Neural cell (in vitro differentiated cells): ENCODE results near the gene TXNDC2. TPM values are rescaled to one million over a fixed set of nuclear protein-coding genes. Genes with fewer than 3 reads are reported as not detected.

Experiments used
- H2AFZ ChIP-seq: fragments of 200-600, 300-800 bp; sonication (generic), shearing (Covaris generic); 2 replicates; pipeline ENCODE4 v1.6.0; 2014; ENCODE audit warnings: low read depth, mild to moderate bottlenecking, antibody characterized with exemption, low read length, moderate library complexity
- H3F3A ChIP-seq: fragments of 200-600 bp; shearing (Covaris generic); 2 replicates; pipeline ENCODE4 v1.6.1; 2016; ENCODE audit warnings: mild to moderate bottlenecking, moderate library complexity, mixed read lengths, antibody characterized with exemption, low read length; ENCODE audit not compliant: insufficient read depth, poor library complexity, severe bottlenecking
- H3K27ac ChIP-seq: fragments of 200-600, 300-800 bp; sonication (generic), shearing (Covaris generic); 2 replicates; pipeline ENCODE4 v1.5.1; 2014; ENCODE audit warnings: mild to moderate bottlenecking, low read length, moderate library complexity
- H3K27me3 ChIP-seq: fragments of 300-800, 200-600 bp; sonication (generic), shearing (Covaris generic); 2 replicates; pipeline ENCODE4 v1.6.0; 2014; ENCODE audit warnings: mild to moderate bottlenecking, low read depth, low read length, moderate library complexity; ENCODE audit not compliant: insufficient read depth
- H3K36me3 ChIP-seq: fragments of 300-800, 200-600 bp; sonication (generic), shearing (Covaris generic); 2 replicates; pipeline ENCODE4 v1.5.1; 2014; ENCODE audit warnings: mild to moderate bottlenecking, antibody characterized with exemption, low read length, moderate library complexity; ENCODE audit not compliant: insufficient read depth
- H3K4me2 ChIP-seq: fragments of 300-800, 200-600 bp; sonication (generic), shearing (Covaris generic); 2 replicates; pipeline ENCODE4 v1.6.0; 2014; ENCODE audit warnings: mild to moderate bottlenecking, low read length
- H3K4me3 ChIP-seq: fragments of 300-800, 200-600 bp; sonication (generic), shearing (Covaris generic); 2 replicates; pipeline ENCODE4 v1.5.1; 2014; ENCODE audit warnings: mild to moderate bottlenecking, low read length, moderate library complexity
- H3K79me2 ChIP-seq: fragments of 200-600 bp; shearing (Covaris generic); replicated peaks from 2 replicates; pipeline ENCODE4 v1.6.0; 2014; ENCODE audit warnings: mild to moderate bottlenecking, low read length, moderate library complexity; ENCODE audit not compliant: insufficient read depth
- H3K9ac ChIP-seq: fragments of 300-800, 200-600 bp; sonication (generic), shearing (Covaris generic); 2 replicates; pipeline ENCODE4 v1.6.1; 2016; ENCODE audit warnings: mild to moderate bottlenecking, low read length, mixed read lengths
- H3K9me2 ChIP-seq: fragments of 200-600 bp; shearing (Covaris generic); 2 replicates; pipeline ENCODE4 v1.6.1; 2016; ENCODE audit warnings: mild to moderate bottlenecking, low read length, mixed read lengths; ENCODE audit not compliant: insufficient read depth
- H3K9me3 ChIP-seq: fragments of 200-600, 300-800 bp; sonication (generic), shearing (Covaris generic); 2 replicates; pipeline ENCODE4 v1.6.1; 2016; ENCODE audit warnings: mild to moderate bottlenecking, mixed run types, low read length, moderate library complexity, mixed read lengths
- H4K20me1 ChIP-seq: fragments of 200-600 bp; shearing (Covaris generic); 2 replicates; pipeline ENCODE4 v1.6.1; 2016; ENCODE audit warnings: mild to moderate bottlenecking, mixed run types; ENCODE audit not compliant: insufficient read depth
- EZH2 ChIP-seq: fragments of 200-600, 300-800 bp; shearing (Covaris generic), sonication (generic); IDR thresholded peaks from 2 replicates; pipeline ENCODE4 v1.6.1; 2014; ENCODE audit warnings: antibody characterized with exemption, low read length, borderline replicate concordance, mild to moderate bottlenecking; ENCODE audit not compliant: insufficient read depth, poor library complexity, severe bottlenecking
- MXI1 ChIP-seq: fragments of 450-650 bp; conservative IDR thresholded peaks from 2 replicates; pipeline ENCODE4 v1.6.1; 2014; ENCODE audit warnings: antibody characterized with exemption, mild to moderate bottlenecking; ENCODE audit not compliant: poor library complexity, severe bottlenecking
- POLR2AphosphoS5 ChIP-seq: IDR thresholded peaks from 2 replicates; pipeline ENCODE4 v1.6.1; 2012
- RAD21 ChIP-seq: fragments of 450-650 bp; conservative IDR thresholded peaks from 2 replicates; pipeline ENCODE4 v1.6.1; 2014; ENCODE audit warnings: antibody characterized with exemption, mild to moderate bottlenecking, moderate library complexity
- SMC3 ChIP-seq: fragments of 450-650 bp; conservative IDR thresholded peaks from 2 replicates; pipeline ENCODE4 v1.6.1; 2014; ENCODE audit warnings: antibody characterized with exemption, mild to moderate bottlenecking, moderate library complexity; ENCODE audit not compliant: poor library complexity
- TAF1 ChIP-seq: IDR thresholded peaks from 2 replicates; pipeline ENCODE4 v1.6.1; 2012; ENCODE audit warnings: low read depth
- polyA plus RNA-seq: library from polyadenylated mRNA; depleted of rRNA; stranded (reverse); fragments of >200 nt; gene quantifications from 2 replicates; pipeline ENCODE4 v1.2.3, GENCODE V29; 2014
- TF ChIP-seq, protein P1 (sequence below): IDR thresholded peaks from 2 replicates; pipeline ENCODE4 v1.6.1; 2012; ENCODE audit warnings: borderline replicate concordance
- TF ChIP-seq, protein P2 (sequence below): fragments of 450-650 bp; IDR thresholded peaks from 2 replicates; pipeline ENCODE4 v1.5.1; 2014; ENCODE audit warnings: antibody characterized with exemption, mild to moderate bottlenecking, moderate library complexity; ENCODE audit not compliant: poor library complexity, severe bottlenecking

TXNDC2 gene
- polyA plus RNA-seq, 1 donor from 2014 or later, result 0.41 TPM

DNA sequence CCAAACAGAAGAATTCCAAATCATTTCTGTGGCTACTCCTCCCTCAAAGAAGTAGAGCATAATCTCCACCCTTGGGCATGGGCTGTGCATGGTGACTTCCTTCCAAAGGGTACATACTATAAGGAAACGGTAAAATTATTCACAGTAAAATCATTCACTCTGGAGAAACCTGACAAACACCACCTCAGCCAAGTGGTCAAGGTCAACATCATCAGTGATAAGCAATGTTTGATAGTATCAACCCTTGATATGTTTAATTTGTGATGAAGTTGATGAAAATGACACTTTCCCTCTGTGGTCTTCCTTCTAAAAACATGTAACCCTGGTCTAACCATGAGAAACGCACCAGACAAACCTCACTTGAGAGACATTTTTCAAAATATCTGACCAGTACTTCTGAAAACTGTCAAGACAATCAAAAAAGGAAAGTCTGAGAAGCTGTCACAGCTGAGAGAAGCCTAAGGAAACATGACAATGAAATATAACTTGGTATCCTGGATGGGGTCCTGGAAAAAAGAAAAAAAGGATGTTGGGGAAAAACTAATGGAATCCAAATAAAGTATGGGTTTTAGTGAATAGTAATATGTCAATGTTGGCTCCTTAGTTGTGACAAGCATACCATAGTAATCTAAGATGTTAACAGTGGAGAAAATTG lies 9.4 kb upstream of the TXNDC2 start:
- Histone ChIP-seq H3K4me3 (no peak overlapping the region), H3K79me2 (no peaks in the 10 kb centered on the region), H3K4me2 (no peak overlapping the region), H3K27ac (no peak overlapping the region), H3K9me2 (no peaks in the 10 kb centered on the region), H4K20me1 (no peaks in the 10 kb centered on the region), H2AFZ (no peak overlapping the region), H3K9me3 (no peaks in the 10 kb centered on the region), H3K9ac (no peak overlapping the region), H3K36me3 (no peaks in the 10 kb centered on the region), H3F3A (no peaks in the 10 kb centered on the region), H3K27me3 (no peaks in the 10 kb centered on the region)
- TF ChIP-seq, protein P1, sequence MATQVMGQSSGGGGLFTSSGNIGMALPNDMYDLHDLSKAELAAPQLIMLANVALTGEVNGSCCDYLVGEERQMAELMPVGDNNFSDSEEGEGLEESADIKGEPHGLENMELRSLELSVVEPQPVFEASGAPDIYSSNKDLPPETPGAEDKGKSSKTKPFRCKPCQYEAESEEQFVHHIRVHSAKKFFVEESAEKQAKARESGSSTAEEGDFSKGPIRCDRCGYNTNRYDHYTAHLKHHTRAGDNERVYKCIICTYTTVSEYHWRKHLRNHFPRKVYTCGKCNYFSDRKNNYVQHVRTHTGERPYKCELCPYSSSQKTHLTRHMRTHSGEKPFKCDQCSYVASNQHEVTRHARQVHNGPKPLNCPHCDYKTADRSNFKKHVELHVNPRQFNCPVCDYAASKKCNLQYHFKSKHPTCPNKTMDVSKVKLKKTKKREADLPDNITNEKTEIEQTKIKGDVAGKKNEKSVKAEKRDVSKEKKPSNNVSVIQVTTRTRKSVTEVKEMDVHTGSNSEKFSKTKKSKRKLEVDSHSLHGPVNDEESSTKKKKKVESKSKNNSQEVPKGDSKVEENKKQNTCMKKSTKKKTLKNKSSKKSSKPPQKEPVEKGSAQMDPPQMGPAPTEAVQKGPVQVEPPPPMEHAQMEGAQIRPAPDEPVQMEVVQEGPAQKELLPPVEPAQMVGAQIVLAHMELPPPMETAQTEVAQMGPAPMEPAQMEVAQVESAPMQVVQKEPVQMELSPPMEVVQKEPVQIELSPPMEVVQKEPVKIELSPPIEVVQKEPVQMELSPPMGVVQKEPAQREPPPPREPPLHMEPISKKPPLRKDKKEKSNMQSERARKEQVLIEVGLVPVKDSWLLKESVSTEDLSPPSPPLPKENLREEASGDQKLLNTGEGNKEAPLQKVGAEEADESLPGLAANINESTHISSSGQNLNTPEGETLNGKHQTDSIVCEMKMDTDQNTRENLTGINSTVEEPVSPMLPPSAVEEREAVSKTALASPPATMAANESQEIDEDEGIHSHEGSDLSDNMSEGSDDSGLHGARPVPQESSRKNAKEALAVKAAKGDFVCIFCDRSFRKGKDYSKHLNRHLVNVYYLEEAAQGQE, result no peak

DNA sequence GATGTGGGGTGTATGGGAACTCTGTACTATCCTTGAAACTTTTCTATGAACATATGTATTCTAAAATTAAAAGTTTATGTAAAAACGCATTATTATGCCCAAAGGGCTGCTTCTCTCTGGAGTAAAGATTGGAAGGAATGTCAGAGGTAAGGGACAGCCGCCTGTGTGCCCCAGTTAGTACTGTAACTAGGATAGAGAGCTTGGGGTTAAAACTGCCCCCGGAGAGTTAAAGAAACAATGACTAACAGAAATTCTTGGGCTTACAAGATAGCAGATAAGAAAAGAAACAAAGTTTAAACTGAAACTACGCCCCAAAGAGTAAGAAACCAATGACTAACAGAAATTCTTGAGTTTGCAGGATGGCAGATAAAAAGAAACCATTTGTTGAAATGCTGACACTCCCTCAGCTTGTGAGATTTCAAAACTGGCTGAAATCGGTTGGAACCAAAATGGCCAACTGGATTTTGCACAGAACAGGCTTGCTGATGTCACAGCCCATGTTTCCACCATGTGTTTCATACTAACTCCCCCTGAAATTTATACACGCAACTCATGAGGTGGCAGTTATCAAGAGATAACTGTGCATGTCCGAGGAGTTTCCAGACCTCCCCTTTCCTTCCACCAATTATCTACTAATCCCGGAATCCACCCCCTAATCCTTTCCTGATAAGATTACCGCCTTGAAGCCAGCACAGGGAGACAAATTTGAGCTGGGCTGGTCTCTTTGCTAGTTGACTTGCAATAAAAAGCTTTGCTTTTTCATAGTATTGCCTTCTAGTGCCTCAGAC lies 8.7 kb upstream of the TXNDC2 start:
- H3K9me2 ChIP-seq, result no peaks in the 10 kb centered on the region
- no peak overlapping the region for H2AFZ ChIP-seq
- no peaks in the 10 kb centered on the region for H4K20me1 ChIP-seq
- no peaks in the 10 kb centered on the region for H3F3A ChIP-seq
- TF ChIP-seq RAD21, result no peak
- TF ChIP-seq, protein P2, sequence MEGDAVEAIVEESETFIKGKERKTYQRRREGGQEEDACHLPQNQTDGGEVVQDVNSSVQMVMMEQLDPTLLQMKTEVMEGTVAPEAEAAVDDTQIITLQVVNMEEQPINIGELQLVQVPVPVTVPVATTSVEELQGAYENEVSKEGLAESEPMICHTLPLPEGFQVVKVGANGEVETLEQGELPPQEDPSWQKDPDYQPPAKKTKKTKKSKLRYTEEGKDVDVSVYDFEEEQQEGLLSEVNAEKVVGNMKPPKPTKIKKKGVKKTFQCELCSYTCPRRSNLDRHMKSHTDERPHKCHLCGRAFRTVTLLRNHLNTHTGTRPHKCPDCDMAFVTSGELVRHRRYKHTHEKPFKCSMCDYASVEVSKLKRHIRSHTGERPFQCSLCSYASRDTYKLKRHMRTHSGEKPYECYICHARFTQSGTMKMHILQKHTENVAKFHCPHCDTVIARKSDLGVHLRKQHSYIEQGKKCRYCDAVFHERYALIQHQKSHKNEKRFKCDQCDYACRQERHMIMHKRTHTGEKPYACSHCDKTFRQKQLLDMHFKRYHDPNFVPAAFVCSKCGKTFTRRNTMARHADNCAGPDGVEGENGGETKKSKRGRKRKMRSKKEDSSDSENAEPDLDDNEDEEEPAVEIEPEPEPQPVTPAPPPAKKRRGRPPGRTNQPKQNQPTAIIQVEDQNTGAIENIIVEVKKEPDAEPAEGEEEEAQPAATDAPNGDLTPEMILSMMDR, result no peak
- TF ChIP-seq TAF1, result no peak
- no peak for TF ChIP-seq SMC3
- no peak for TF ChIP-seq POLR2AphosphoS5
- TF ChIP-seq, protein P1, result no peak
- TF ChIP-seq MXI1, result no peak
- no peak for TF ChIP-seq EZH2
- no peaks in the 10 kb centered on the region for H3K79me2 ChIP-seq
- H3K4me3 ChIP-seq, result no peak overlapping the region
- no peaks in the 10 kb centered on the region for H3K27me3 ChIP-seq
- H3K27ac ChIP-seq, result no peak overlapping the region
- no peaks in the 10 kb centered on the region for H3K9me3 ChIP-seq
- no peak overlapping the region for H3K4me2 ChIP-seq
- no peaks in the 10 kb centered on the region for H3K36me3 ChIP-seq
- H3K9ac ChIP-seq, result no peak overlapping the region
